Ishikawa (cell line): ENCODE results near the gene ZNF366.

Experiments used
- CEBPB ChIP-seq: IDR thresholded peaks from 2 replicates; pipeline ENCODE4 v1.6.1; 2012
- CREB1 ChIP-seq: IDR thresholded peaks from 2 replicates; pipeline ENCODE4 v1.6.1; 2012; ENCODE audit warnings: low read depth
- EGR1 ChIP-seq: IDR thresholded peaks from 2 replicates; pipeline ENCODE4 v1.6.1; 2012
- EP300 ChIP-seq: IDR thresholded peaks from 2 replicates; pipeline ENCODE4 v1.6.1; 2012; ENCODE audit warnings: borderline replicate concordance
- FOXM1 ChIP-seq: IDR thresholded peaks from 2 replicates; pipeline ENCODE4 v1.6.1; 2012; ENCODE audit warnings: low read depth, borderline replicate concordance
- MAX ChIP-seq: IDR thresholded peaks from 2 replicates; pipeline ENCODE4 v1.6.1; 2012
- NFIC ChIP-seq: IDR thresholded peaks from 2 replicates; pipeline ENCODE4 v1.6.1; 2012
- RAD21 ChIP-seq: IDR thresholded peaks from 2 replicates; pipeline ENCODE4 v1.6.1; 2012; ENCODE audit warnings: low read depth
- REST ChIP-seq: IDR thresholded peaks from 2 replicates; pipeline ENCODE4 v1.6.1; 2012; ENCODE audit warnings: low read depth, mild to moderate bottlenecking
- TAF1 ChIP-seq: IDR thresholded peaks from 2 replicates; pipeline ENCODE4 v1.6.1; 2012; ENCODE audit warnings: low read depth, mild to moderate bottlenecking
- TCF12 ChIP-seq: IDR thresholded peaks from 2 replicates; pipeline ENCODE4 v1.6.1; 2012; ENCODE audit warnings: low read depth
- TEAD4 ChIP-seq: IDR thresholded peaks from 2 replicates; pipeline ENCODE4 v1.6.1; 2012
- USF1 ChIP-seq: IDR thresholded peaks from 2 replicates; pipeline ENCODE4 v1.6.1; 2012
- YY1 ChIP-seq: IDR thresholded peaks from 2 replicates; pipeline ENCODE4 v1.6.1; 2012; ENCODE audit warnings: low read depth
- ZBTB7A ChIP-seq: IDR thresholded peaks from 2 replicates; pipeline ENCODE4 v1.6.1; 2012; ENCODE audit warnings: low read depth

Gene ZNF366

GRCh38 chr5:72507231-72507906, at the start of gene ZNF366:
Gene ZNF366, minus strand, starts transcription at chr5:72507410. Its CDS starts 45,914 bp downstream, at chr5:72461496.
- TF ChIP-seq CREB1 (no peak), USF1 (no peak), EGR1 (no peak), NFIC (no peak), CEBPB (no peak), EP300 (no peak), MAX (no peak), FOXM1 (no peak), TEAD4 (no peak), TAF1 (no peak), REST (no peak), TCF12 (no peak), YY1 (no peak), RAD21 (no peak), ZBTB7A (no peak)

GRCh38 chr5:72556351-72557166, 49.3 kb upstream of the ZNF366 start:
- TF ChIP-seq TAF1 = no peak
- no peak for TF ChIP-seq YY1
- TF ChIP-seq RAD21 = no peak
- TF ChIP-seq TEAD4 = no peak
- no peak for TF ChIP-seq TCF12
- no peak for TF ChIP-seq REST
- TF ChIP-seq FOXM1 = no peak
- no peak for TF ChIP-seq CEBPB
- no peak for TF ChIP-seq USF1
- TF ChIP-seq EGR1 = no peak
- TF ChIP-seq EP300 = no peak
- no peak for TF ChIP-seq ZBTB7A
- TF ChIP-seq NFIC = no peak
- no peak for TF ChIP-seq MAX
- TF ChIP-seq CREB1 = no peak

GRCh38 chr5:72555871-72556270, 48.7 kb upstream of the ZNF366 start:
- TF ChIP-seq USF1 (no peak), NFIC (no peak), RAD21 (no peak), EGR1 (no peak), ZBTB7A (no peak), TEAD4 (no peak), CREB1 (no peak), CEBPB (no peak), REST (no peak), TCF12 (no peak)
